Activated T-cell treated with anti-CD3 and anti-CD28 coated beads, Interleukin-2, amount 50 U/mL, for 4 hours (primary cell): ENCODE measurements around the gene CELF5. TPM values are rescaled to one million over a fixed set of nuclear protein-coding genes. Genes with fewer than 3 reads are reported as not detected.
"Not testable (repeated sequence)": the region's sequence is repeated elsewhere in the genome, so short reads cannot be mapped to it uniquely, and the experiment has no call there.

Experiments used
- ATAC-seq, 2 donors: fragments of 200-7000 bp; cut with Tn5 transposase; one replicate each; pipeline ENCODE4 v1.10.0; 2021
- DNase-seq: peaks from one replicate; pipeline ENCODE4 v3.0.0-alpha.2; 2020
- H3K27me3 Mint-ChIP-seq: one replicate; pipeline ENCODE4 v1.8.0; 2021; ENCODE audit warnings: low read depth, mixed read lengths
- H3K36me3 Mint-ChIP-seq: one replicate; pipeline ENCODE4 v1.8.0; 2022; ENCODE audit warnings: mixed read lengths; ENCODE audit not compliant: insufficient read depth
- H3K4me1 Mint-ChIP-seq: one replicate; pipeline ENCODE4 v1.8.0; 2021; ENCODE audit warnings: low read depth, mixed read lengths
- H3K4me3 Mint-ChIP-seq: one replicate; pipeline ENCODE4 v1.8.0; 2021; ENCODE audit warnings: mild to moderate bottlenecking, moderate library complexity, mixed read lengths
- H3K9me3 Mint-ChIP-seq: one replicate; pipeline ENCODE4 v1.8.0; 2021; ENCODE audit warnings: mixed read lengths
- total RNA-seq, 3 donors: library from RNA; stranded (reverse); gene quantifications; one replicate each; pipeline ENCODE4 v1.2.1, GENCODE V29; 2021

CELF5 gene
- total RNA-seq, 3 donors from 2014 or later: 0.05 to 0.38 TPM; not detected in 1

GRCh38 chr19:3323658-3324057, 99.2 kb downstream of the CELF5 start:
- Mint-ChIP-seq H3K9me3 (no peaks in the 10 kb centered on the region), H3K4me1 (no peaks in the 10 kb centered on the region), H3K36me3 (no peaks in the 10 kb centered on the region), H3K27me3 (peaks cover 20% of the 10 kb centered on the region), H3K4me3 (no peak overlapping the region)
- ATAC-seq (no peak), DNase-seq (no peak)

- Mint-ChIP-seq H3K9me3 (no peaks in the 10 kb centered on the region), H3K36me3 (no peaks in the 10 kb centered on the region), H3K27me3 (peaks cover 19% of the 10 kb centered on the region), H3K4me3 (no peak overlapping the region), H3K4me1 (no peaks in the 10 kb centered on the region)
- peak; percentile 75 for DNase-seq
- ATAC-seq: peak; percentile 57 to 79
These were observed 100.0 kb downstream of the CELF5 start for GRCh38 chr19:3324405-3324856.

GRCh38 chr19:3325451-3325850, 101.0 kb downstream of the CELF5 start:
- H3K36me3 Mint-ChIP-seq: no peaks in the 10 kb centered on the region
- ATAC-seq (no peak), DNase-seq (no peak)
- H3K27me3 Mint-ChIP-seq: peaks cover 15% of the 10 kb centered on the region
- H3K9me3 Mint-ChIP-seq: no peaks in the 10 kb centered on the region
- H3K4me3 Mint-ChIP-seq: no peak overlapping the region
- H3K4me1 Mint-ChIP-seq: no peaks in the 10 kb centered on the region

GRCh38 chr19:3328743-3329142, 104.3 kb downstream of the CELF5 start:
- H3K27me3 Mint-ChIP-seq: peaks cover 4% of the 10 kb centered on the region
- no peak for ATAC-seq
- H3K4me1 Mint-ChIP-seq: no peaks in the 10 kb centered on the region
- DNase-seq: no peak
- no peaks in the 10 kb centered on the region for H3K36me3 Mint-ChIP-seq
- no peak overlapping the region for H3K4me3 Mint-ChIP-seq
- no peaks in the 10 kb centered on the region for H3K9me3 Mint-ChIP-seq

- no peaks in the 10 kb centered on the region for H3K9me3 Mint-ChIP-seq
- H3K36me3 Mint-ChIP-seq: no peaks in the 10 kb centered on the region
- H3K4me3 Mint-ChIP-seq: no peak overlapping the region
- ATAC-seq (no peak), DNase-seq (no peak)
- H3K4me1 Mint-ChIP-seq: no peaks in the 10 kb centered on the region
- peaks cover 4% of the 10 kb centered on the region for H3K27me3 Mint-ChIP-seq
These were observed 105.6 kb downstream of the CELF5 start for GRCh38 chr19:3330047-3330446.

- H3K4me1 Mint-ChIP-seq, ATAC-seq, H3K27me3 Mint-ChIP-seq, H3K4me3 Mint-ChIP-seq, H3K9me3 Mint-ChIP-seq, DNase-seq, H3K36me3 Mint-ChIP-seq: not testable (repeated sequence)
These were observed 107.8 kb downstream of the CELF5 start for GRCh38 chr19:3332232-3332631.

GRCh38 chr19:3333020-3333583, 108.6 kb downstream of the CELF5 start:
- Mint-ChIP-seq H3K27me3 (peaks cover under 1% of the 10 kb centered on the region), H3K4me1 (no peaks in the 10 kb centered on the region), H3K36me3 (no peaks in the 10 kb centered on the region), H3K9me3 (no peaks in the 10 kb centered on the region), H3K4me3 (no peak overlapping the region)
- DNase-seq: no peak
- no peak for ATAC-seq

- ATAC-seq: no peak
- no peak overlapping the region for H3K4me3 Mint-ChIP-seq
These were observed 109.2 kb downstream of the CELF5 start for GRCh38 chr19:3333662-3334061.

GRCh38 chr19:3334749-3335430, 110.4 kb downstream of the CELF5 start:
- H3K27me3 Mint-ChIP-seq, H3K36me3 Mint-ChIP-seq, DNase-seq, H3K4me3 Mint-ChIP-seq, H3K4me1 Mint-ChIP-seq, ATAC-seq, H3K9me3 Mint-ChIP-seq: not testable (repeated sequence)

More at GRCh38 chr19:3333662-3334061, 109.2 kb downstream of the CELF5 start:
- H3K36me3 Mint-ChIP-seq: no peaks in the 10 kb centered on the region
- H3K27me3 Mint-ChIP-seq: no peaks in the 10 kb centered on the region
- H3K4me1 Mint-ChIP-seq: peaks cover 4% of the 10 kb centered on the region
- H3K9me3 Mint-ChIP-seq: no peaks in the 10 kb centered on the region
- no peak for DNase-seq

GRCh38 chr19:3335431-3336350, 111.2 kb downstream of the CELF5 start:
- no peak overlapping the region for H3K4me3 Mint-ChIP-seq
- no peaks in the 10 kb centered on the region for H3K27me3 Mint-ChIP-seq
- H3K4me1 Mint-ChIP-seq: peaks cover 9% of the 10 kb centered on the region
- H3K36me3 Mint-ChIP-seq: no peaks in the 10 kb centered on the region
- no peak for DNase-seq
- no peaks in the 10 kb centered on the region for H3K9me3 Mint-ChIP-seq
- no peak for ATAC-seq

- Mint-ChIP-seq H3K9me3 (no peaks in the 10 kb centered on the region), H3K4me1 (peaks cover 9% of the 10 kb centered on the region), H3K27me3 (no peaks in the 10 kb centered on the region), H3K4me3 (no peak overlapping the region), H3K36me3 (no peaks in the 10 kb centered on the region)
- no peak for DNase-seq
- ATAC-seq: no peak
These were observed 111.9 kb downstream of the CELF5 start for GRCh38 chr19:3336351-3336679.

GRCh38 chr19:3336680-3337523, 112.4 kb downstream of the CELF5 start:
- no peak for ATAC-seq
- DNase-seq: no peak
- no peak overlapping the region for H3K4me3 Mint-ChIP-seq
- no peaks in the 10 kb centered on the region for H3K9me3 Mint-ChIP-seq
- peaks cover 9% of the 10 kb centered on the region for H3K4me1 Mint-ChIP-seq
- no peaks in the 10 kb centered on the region for H3K36me3 Mint-ChIP-seq
- no peaks in the 10 kb centered on the region for H3K27me3 Mint-ChIP-seq

GRCh38 chr19:3338541-3339181, 114.2 kb downstream of the CELF5 start:
- Mint-ChIP-seq H3K4me3 (peak overlapping the region; percentile 54), H3K4me1 (peaks cover 9% of the 10 kb centered on the region), H3K36me3 (no peaks in the 10 kb centered on the region), H3K9me3 (no peaks in the 10 kb centered on the region), H3K27me3 (no peaks in the 10 kb centered on the region)
- DNase-seq: peak; percentile 50
- peak; percentile 74 to 80 for ATAC-seq
